Spleen (tissue), 11 donors: ENCODE data around the gene SAG. TPM values are rescaled to one million over a fixed set of nuclear protein-coding genes. Genes with fewer than 3 reads are reported as not detected.

Source experiments
- polyA plus RNA-seq, 3 donors: library from polyadenylated mRNA; stranded (reverse); fragments of 200-250 nt; gene quantifications; one replicate each; pipeline ENCODE4 v1.2.1, GENCODE V29; 2013
- small RNA-seq, 4 donors: library from RNA; depleted of rRNA; stranded (forward); fragments of <200 nt; gene quantifications; one replicate each; pipeline ENCODE3, GENCODE V24; 2016
- total RNA-seq, 7 donors: library from RNA; depleted of rRNA in 3 of 7; stranded (reverse); fragments of >200 nt in 3 of 7; fragmentation: NEBNext Ultra II Directional in 4 of 7; extraction: Animal tissue kit (Norgen Biotek cat#: 25700) in 4 of 7; gene quantifications; one replicate each; pipeline versions ENCODE4 v1.1.0 to v1.2.1, GENCODE V29; 2016 to 2021
- donor health status: healthy with polysubstance abuse.
- donor health status: DM: no; HTN: no; CAD: no; lungs with moderate emphysema.
- donor health status: DM: no; HTN: no; CAD: no.
- donor health status: Bipolar disorder and iron deficiency.
- donor health status: healthy.
- donor health status: DM: no; HTN: no; CAD: no.
- donor health status: DM: yes; HTN: yes; CAD: no.

Gene SAG
- total and polyA plus RNA-seq, 10 donors = 0.09 to 0.20 TPM; not detected in 8

Small RNAs within 50 kb of the gene (small RNA-seq; reads per million reads assigned to genes)
- gene RF00019 (0 reads per million in 4 donors), gene SCARNA5 (346 to 844 (median 604) reads per million in 4 donors), gene SCARNA6 (50.6 to 98.9 (median 61.1) reads per million in 4 donors)

Other genes with a start within 250 kb of the SAG start
- gene INPP5D, start 247.5 kb upstream of the SAG start, total RNA-seq = 100 to 1,000 TPM; 172 to 246 (median 186) TPM
- gene INPP5D, start 247.5 kb upstream of the SAG start, polyA plus RNA-seq = 10 to 100 TPM; 71.1 to 97.8 (median 97.4) TPM
- 10 to 100 TPM; 32.0 to 45.8 (median 34.7) TPM for gene ATG16L1, start 56.1 kb upstream of the SAG start, total RNA-seq
- gene ATG16L1, start 56.1 kb upstream of the SAG start, polyA plus RNA-seq = 10 to 100 TPM; 12.0 to 15.6 (median 13.6) TPM
- gene DGKD, start 46.7 kb downstream of the SAG start, total RNA-seq = 100 to 1,000 TPM in 4 of 7 donors, 10 to 100 TPM in 3; 45.2 to 120 (median 102) TPM
- 10 to 100 TPM; 21.9 to 35.6 (median 32.1) TPM for gene DGKD, start 46.7 kb downstream of the SAG start, polyA plus RNA-seq